ENCODE measurements around the gene ABHD16A. TPM values are rescaled to one million over a fixed set of nuclear protein-coding genes. Genes with fewer than 3 reads are reported as not detected.
A peak's percentile ranks its signal among the peaks of the same experiment; 100 is the strongest.

ABHD16A gene
- total and polyA plus RNA-seq, 2 of the 13 experiments (the other 11 are each of a cell fraction or from before 2014, with no cell fraction given), result 43.5 to 45.4 TPM

GRCh38 chr6:31664790-31665500 is 38.2 kb downstream of the ABHD16A start, which contains the start of gene GPANK1 (continued):
- TF ChIP-seq CREB1 (IDR thresholded peaks at IDR 0.05), result peak; percentile 60; the same call in 1 of the 2 replicates
- peak; percentile 85 for TF ChIP-seq CREB1 (CRISPR knock-in tag; IDR thresholded peaks at IDR 0.05)
- TF ChIP-seq ZNF263 (CRISPR knock-in tag; IDR thresholded peaks at IDR 0.05), result no peak; the same call in 1 of the 2 replicates
- TF ChIP-seq MATR3 (CRISPR knock-in tag; IDR thresholded peaks at IDR 0.05), result no peak
- TF ChIP-seq ZBED4 (CRISPR knock-in tag; IDR thresholded peaks at IDR 0.05; ENCODE audit: borderline replicate concordance), result no peak; the same call in 1 of the 2 replicates
- peak; percentile 25; the same call in 1 of the 2 replicates for TF ChIP-seq MAFF (IDR thresholded peaks at IDR 0.05; ENCODE audit: low read depth, low read length)
- TF ChIP-seq, protein P1, sequence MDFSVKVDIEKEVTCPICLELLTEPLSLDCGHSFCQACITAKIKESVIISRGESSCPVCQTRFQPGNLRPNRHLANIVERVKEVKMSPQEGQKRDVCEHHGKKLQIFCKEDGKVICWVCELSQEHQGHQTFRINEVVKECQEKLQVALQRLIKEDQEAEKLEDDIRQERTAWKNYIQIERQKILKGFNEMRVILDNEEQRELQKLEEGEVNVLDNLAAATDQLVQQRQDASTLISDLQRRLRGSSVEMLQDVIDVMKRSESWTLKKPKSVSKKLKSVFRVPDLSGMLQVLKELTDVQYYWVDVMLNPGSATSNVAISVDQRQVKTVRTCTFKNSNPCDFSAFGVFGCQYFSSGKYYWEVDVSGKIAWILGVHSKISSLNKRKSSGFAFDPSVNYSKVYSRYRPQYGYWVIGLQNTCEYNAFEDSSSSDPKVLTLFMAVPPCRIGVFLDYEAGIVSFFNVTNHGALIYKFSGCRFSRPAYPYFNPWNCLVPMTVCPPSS (IDR thresholded peaks at IDR 0.05), result no peak
- TF ChIP-seq ZNF570 (CRISPR knock-in tag; IDR thresholded peaks at IDR 0.05; ENCODE audit: borderline replicate concordance), result no peak
- TF ChIP-seq, protein P2, sequence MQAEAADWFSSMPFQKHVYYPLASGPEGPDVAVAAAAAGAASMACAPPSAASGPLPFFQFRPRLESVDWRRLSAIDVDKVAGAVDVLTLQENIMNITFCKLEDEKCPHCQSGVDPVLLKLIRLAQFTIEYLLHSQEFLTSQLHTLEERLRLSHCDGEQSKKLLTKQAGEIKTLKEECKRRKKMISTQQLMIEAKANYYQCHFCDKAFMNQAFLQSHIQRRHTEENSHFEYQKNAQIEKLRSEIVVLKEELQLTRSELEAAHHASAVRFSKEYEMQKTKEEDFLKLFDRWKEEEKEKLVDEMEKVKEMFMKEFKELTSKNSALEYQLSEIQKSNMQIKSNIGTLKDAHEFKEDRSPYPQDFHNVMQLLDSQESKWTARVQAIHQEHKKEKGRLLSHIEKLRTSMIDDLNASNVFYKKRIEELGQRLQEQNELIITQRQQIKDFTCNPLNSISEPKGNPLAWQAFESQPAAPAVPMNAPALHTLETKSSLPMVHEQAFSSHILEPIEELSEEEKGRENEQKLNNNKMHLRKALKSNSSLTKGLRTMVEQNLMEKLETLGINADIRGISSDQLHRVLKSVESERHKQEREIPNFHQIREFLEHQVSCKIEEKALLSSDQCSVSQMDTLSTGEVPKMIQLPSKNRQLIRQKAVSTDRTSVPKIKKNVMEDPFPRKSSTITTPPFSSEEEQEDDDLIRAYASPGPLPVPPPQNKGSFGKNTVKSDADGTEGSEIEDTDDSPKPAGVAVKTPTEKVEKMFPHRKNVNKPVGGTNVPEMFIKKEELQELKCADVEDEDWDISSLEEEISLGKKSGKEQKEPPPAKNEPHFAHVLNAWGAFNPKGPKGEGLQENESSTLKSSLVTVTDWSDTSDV (CRISPR knock-in tag; IDR thresholded peaks at IDR 0.05), result no peak
- no peak for TF ChIP-seq RAD21 (CRISPR knock-in tag; IDR thresholded peaks at IDR 0.05)
- peak; percentile 43; the same call in 1 of the 2 replicates for TF ChIP-seq MIER3 (CRISPR knock-in tag; IDR thresholded peaks at IDR 0.05; ENCODE audit: borderline replicate concordance)
- 0 out of 2 replicates have a peak, but pooled peaks have one; percentile 36 for TF ChIP-seq ONECUT2 (CRISPR knock-in tag; IDR thresholded peaks at IDR 0.05)
- peak; percentile 46; the same call in 1 of the 2 replicates for TF ChIP-seq ZNF563 (CRISPR knock-in tag; IDR thresholded peaks at IDR 0.05)
- TF ChIP-seq, protein P3, sequence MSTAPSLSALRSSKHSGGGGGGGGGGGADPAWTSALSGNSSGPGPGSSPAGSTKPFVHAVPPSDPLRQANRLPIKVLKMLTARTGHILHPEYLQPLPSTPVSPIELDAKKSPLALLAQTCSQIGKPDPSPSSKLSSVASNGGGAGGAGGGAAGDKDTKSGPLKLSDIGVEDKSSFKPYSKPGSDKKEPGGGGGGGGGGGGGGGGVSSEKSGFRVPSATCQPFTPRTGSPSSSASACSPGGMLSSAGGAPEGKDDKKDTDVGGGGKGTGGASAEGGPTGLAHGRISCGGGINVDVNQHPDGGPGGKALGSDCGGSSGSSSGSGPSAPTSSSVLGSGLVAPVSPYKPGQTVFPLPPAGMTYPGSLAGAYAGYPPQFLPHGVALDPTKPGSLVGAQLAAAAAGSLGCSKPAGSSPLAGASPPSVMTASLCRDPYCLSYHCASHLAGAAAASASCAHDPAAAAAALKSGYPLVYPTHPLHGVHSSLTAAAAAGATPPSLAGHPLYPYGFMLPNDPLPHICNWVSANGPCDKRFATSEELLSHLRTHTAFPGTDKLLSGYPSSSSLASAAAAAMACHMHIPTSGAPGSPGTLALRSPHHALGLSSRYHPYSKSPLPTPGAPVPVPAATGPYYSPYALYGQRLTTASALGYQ (CRISPR knock-in tag; IDR thresholded peaks at IDR 0.05), result no peak
- 0 out of 2 replicates have a peak, but pooled peaks have one; percentile 63 for TF ChIP-seq FOXM1 (CRISPR knock-in tag; IDR thresholded peaks at IDR 0.05)
- no peak for TF ChIP-seq ADNP (CRISPR knock-in tag; IDR thresholded peaks at IDR 0.05)
- peak; percentile 50; the same call in 1 of the 2 replicates for TF ChIP-seq CEBPB (IDR thresholded peaks at IDR 0.05; ENCODE audit: borderline replicate concordance, low read depth, low read length)
- TF ChIP-seq FOXK1 (CRISPR knock-in tag; IDR thresholded peaks at IDR 0.05; ENCODE audit: borderline replicate concordance, low read depth), result peak; percentile 88; the same call in 1 of the 2 replicates
